Testis (tissue), 2 donors: Measurements from ENCODE around the gene ITCH.

Experiments
- POLR2A ChIP-seq: fragments of 450-650 bp; IDR thresholded peaks from one replicate; pipeline ENCODE4 v1.6.1; 2017; ENCODE audit warnings: antibody characterized with exemption, mild to moderate bottlenecking, moderate library complexity
- TF ChIP-seq, protein P1 (sequence below), 3 experiments: fragments of 450-650 bp in 2 of 3; fragments of 200-600 bp in 1 of 3; sonication (generic) in 1 of 3; IDR thresholded peaks; one replicate each; pipeline ENCODE4 v1.5.1; 2016 to 2019; ENCODE audit warnings: antibody characterized with exemption in 3 of 3, mild to moderate bottlenecking in 2 of 3, moderate library complexity in 1 of 3

DNA sequence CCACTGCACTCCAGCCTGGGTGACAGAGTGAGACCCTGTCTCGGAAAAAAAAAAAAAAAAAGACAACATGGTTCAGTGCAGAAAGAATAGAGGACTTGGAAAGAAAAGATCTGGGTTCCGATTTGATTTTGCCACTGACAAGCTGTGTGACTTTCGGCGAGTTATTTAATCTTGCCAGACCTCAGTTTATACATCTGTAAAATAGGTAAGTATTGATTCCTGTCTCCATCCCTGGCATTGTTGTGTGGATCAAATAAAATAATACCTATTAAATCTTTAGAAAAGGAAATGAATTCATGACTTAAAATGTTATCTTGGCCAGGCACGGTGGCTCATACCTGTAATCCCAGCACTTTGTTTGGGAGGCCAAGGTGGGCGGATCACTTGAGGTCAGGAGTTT lies 7.0 kb downstream of the ITCH start:
- TF ChIP-seq, protein P1, sequence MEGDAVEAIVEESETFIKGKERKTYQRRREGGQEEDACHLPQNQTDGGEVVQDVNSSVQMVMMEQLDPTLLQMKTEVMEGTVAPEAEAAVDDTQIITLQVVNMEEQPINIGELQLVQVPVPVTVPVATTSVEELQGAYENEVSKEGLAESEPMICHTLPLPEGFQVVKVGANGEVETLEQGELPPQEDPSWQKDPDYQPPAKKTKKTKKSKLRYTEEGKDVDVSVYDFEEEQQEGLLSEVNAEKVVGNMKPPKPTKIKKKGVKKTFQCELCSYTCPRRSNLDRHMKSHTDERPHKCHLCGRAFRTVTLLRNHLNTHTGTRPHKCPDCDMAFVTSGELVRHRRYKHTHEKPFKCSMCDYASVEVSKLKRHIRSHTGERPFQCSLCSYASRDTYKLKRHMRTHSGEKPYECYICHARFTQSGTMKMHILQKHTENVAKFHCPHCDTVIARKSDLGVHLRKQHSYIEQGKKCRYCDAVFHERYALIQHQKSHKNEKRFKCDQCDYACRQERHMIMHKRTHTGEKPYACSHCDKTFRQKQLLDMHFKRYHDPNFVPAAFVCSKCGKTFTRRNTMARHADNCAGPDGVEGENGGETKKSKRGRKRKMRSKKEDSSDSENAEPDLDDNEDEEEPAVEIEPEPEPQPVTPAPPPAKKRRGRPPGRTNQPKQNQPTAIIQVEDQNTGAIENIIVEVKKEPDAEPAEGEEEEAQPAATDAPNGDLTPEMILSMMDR (IDR thresholded peaks at IDR 0.05): no peak
- TF ChIP-seq POLR2A: no peak
